Fibroblast of lung (primary cell): ENCODE data around the gene DZIP1L. TPM values are rescaled to one million over a fixed set of nuclear protein-coding genes. Genes with fewer than 3 reads are reported as not detected.
A peak's percentile ranks its signal among the peaks of the same experiment; 100 is the strongest.

Experiments
- DNase-seq, 2 donors: peaks; one replicate each; pipeline versions ENCODE4 v3.0.0 to v3.0.0-alpha.2; 2010; ENCODE audit warnings: low read depth in 2 of 2
- H2AFZ ChIP-seq: 2 replicates; pipeline ENCODE4 v1.5.1; 2012; ENCODE audit warnings: low read length, control low read depth, inconsistent platforms
- H3K27ac ChIP-seq: 2 replicates; pipeline ENCODE4 v1.5.1; 2011; ENCODE audit warnings: low read length, control low read depth; ENCODE audit not compliant: insufficient read depth
- H3K27me3 ChIP-seq: 2 replicates; pipeline ENCODE4 v1.5.1; 2011; ENCODE audit warnings: mild to moderate bottlenecking, low read length; ENCODE audit not compliant: control insufficient read depth, insufficient read depth
- H3K36me3 ChIP-seq: 2 replicates; pipeline ENCODE4 v1.5.1; 2011; ENCODE audit warnings: low read length; ENCODE audit not compliant: control insufficient read depth, insufficient read depth
- H3K4me1 ChIP-seq: 2 replicates; pipeline ENCODE4 v1.5.1; 2011; ENCODE audit warnings: low read length; ENCODE audit not compliant: control insufficient read depth, insufficient read depth; ENCODE audit errors: extremely low read depth
- H3K4me2 ChIP-seq: 2 replicates; pipeline ENCODE4 v1.5.1; 2011; ENCODE audit warnings: low read length, control low read depth; ENCODE audit not compliant: insufficient read depth; ENCODE audit errors: extremely low read depth
- H3K4me3 ChIP-seq, 4 experiments: fragments of 200-600 bp in 1 of 4; sonication (generic) in 1 of 4; replicated peaks in 1 of 4; 2 replicates each; pipeline ENCODE4 v1.5.1; 2011 to 2016; ENCODE audit warnings: low read length in 4 of 4, low read depth in 3 of 4, mild to moderate bottlenecking in 3 of 4, control low read depth in 2 of 4, inconsistent platforms in 1 of 4, mixed read lengths in 1 of 4; ENCODE audit not compliant: insufficient read depth in 1 of 4; ENCODE audit errors: control extremely low read depth in 1 of 4
- H3K79me2 ChIP-seq: 2 replicates; pipeline ENCODE4 v1.5.1; 2012; ENCODE audit warnings: mild to moderate bottlenecking, low read length, inconsistent platforms; ENCODE audit not compliant: control insufficient read depth, insufficient read depth
- H3K9ac ChIP-seq: 2 replicates; pipeline ENCODE4 v1.5.1; 2011; ENCODE audit warnings: mild to moderate bottlenecking, low read length, control low read depth; ENCODE audit not compliant: insufficient read depth
- H3K9me3 ChIP-seq: 2 replicates; pipeline ENCODE4 v1.5.1; 2012; ENCODE audit warnings: low read depth, low read length; ENCODE audit not compliant: control insufficient read depth, insufficient read depth
- H4K20me1 ChIP-seq: 2 replicates; pipeline ENCODE4 v1.5.1; 2011; ENCODE audit warnings: low read length; ENCODE audit not compliant: control insufficient read depth, insufficient read depth; ENCODE audit errors: extremely low read depth
- CTCF ChIP-seq, 2 donors: IDR thresholded peaks in 1 of 2; conservative IDR thresholded peaks in 1 of 2; 1 replicate in 1 of 2; 2 replicates in 1 of 2; pipeline ENCODE4 v1.5.1; 2011 to 2012; ENCODE audit warnings: low read length in 2 of 2, control low read depth in 1 of 2, inconsistent platforms in 1 of 2, low read depth in 1 of 2, mild to moderate bottlenecking in 1 of 2
- EZH2 ChIP-seq: IDR thresholded peaks from 2 replicates; pipeline ENCODE4 v1.5.1; 2012; ENCODE audit warnings: low read length, control low read depth, mild to moderate bottlenecking; ENCODE audit errors: missing control alignments
- polyA plus RNA-seq, 2 donors: library from polyadenylated mRNA; depleted of rRNA in 1 of 2; stranded (reverse) in 1 of 2; unstranded in 1 of 2; fragments of >200 nt; gene quantifications; 2 replicates each; pipeline ENCODE4 v1.2.1, GENCODE V29; 2011 to 2012; ENCODE audit warnings: missing spikeins in 1 of 2
- total RNA-seq: library from RNA; depleted of rRNA; stranded (reverse); fragments of >200 nt; gene quantifications from 2 replicates; pipeline ENCODE4 v1.2.1, GENCODE V29; 2014

The DZIP1L gene
- total and polyA plus RNA-seq, 2 donors (not counting 1 experiment from before 2014, with no cell fraction given) = 8.9 to 22.6 TPM

- DNase-seq = peak; percentile 44 to 70
- H3K4me2 ChIP-seq = no peak overlapping the region
- no peak overlapping the region for H2AFZ ChIP-seq
- peaks cover 4% of the 10 kb centered on the region for H3K4me1 ChIP-seq
- H3K79me2 ChIP-seq = no peaks in the 10 kb centered on the region
- no peaks in the 10 kb centered on the region for H3K27me3 ChIP-seq
- H3K4me3 ChIP-seq = no peak overlapping the region
- TF ChIP-seq EZH2 (no peak), CTCF (conservative IDR thresholded peaks at IDR 0.05 in 1 of 2, IDR thresholded peaks at IDR 0.05 in 1 of 2; ENCODE audit: low read depth in 1 of 2, low read length in 2 of 2) (no peak)
- no peaks in the 10 kb centered on the region for H4K20me1 ChIP-seq
- H3K36me3 ChIP-seq = peaks cover 8% of the 10 kb centered on the region
- no peaks in the 10 kb centered on the region for H3K9me3 ChIP-seq
- H3K27ac ChIP-seq = no peak overlapping the region
- H3K9ac ChIP-seq = no peak overlapping the region
Observed at GRCh38 chr3:138062626-138063025, 52.8 kb downstream of the DZIP1L start.

GRCh38 chr3:138062037-138062436 lies 53.4 kb downstream of the DZIP1L start:
- no peak overlapping the region for H3K4me2 ChIP-seq
- peaks cover 8% of the 10 kb centered on the region for H3K36me3 ChIP-seq
- H3K79me2 ChIP-seq = no peaks in the 10 kb centered on the region
- no peak overlapping the region for H3K4me3 ChIP-seq
- no peak overlapping the region for H3K27ac ChIP-seq
- H4K20me1 ChIP-seq = no peaks in the 10 kb centered on the region
- no peaks in the 10 kb centered on the region for H3K9me3 ChIP-seq
- H3K4me1 ChIP-seq = peaks cover 4% of the 10 kb centered on the region
- TF ChIP-seq EZH2 (no peak), CTCF (conservative IDR thresholded peaks at IDR 0.05 in 1 of 2, IDR thresholded peaks at IDR 0.05 in 1 of 2; ENCODE audit: low read depth in 1 of 2, low read length in 2 of 2) (no peak)
- H3K9ac ChIP-seq = no peak overlapping the region
- no peak overlapping the region for H2AFZ ChIP-seq
- no peaks in the 10 kb centered on the region for H3K27me3 ChIP-seq
- no peak for DNase-seq

GRCh38 chr3:138060792-138061191 lies 54.6 kb downstream of the DZIP1L start:
- Histone ChIP-seq H3K4me3 (no peak overlapping the region), H3K79me2 (no peaks in the 10 kb centered on the region), H3K36me3 (peaks cover 4% of the 10 kb centered on the region), H4K20me1 (no peaks in the 10 kb centered on the region), H3K9me3 (no peaks in the 10 kb centered on the region), H2AFZ (no peak overlapping the region), H3K27me3 (no peaks in the 10 kb centered on the region), H3K4me1 (peaks cover 4% of the 10 kb centered on the region), H3K4me2 (no peak overlapping the region), H3K9ac (no peak overlapping the region), H3K27ac (no peak overlapping the region)
- no peak for DNase-seq
- TF ChIP-seq CTCF (conservative IDR thresholded peaks at IDR 0.05 in 1 of 2, IDR thresholded peaks at IDR 0.05 in 1 of 2; ENCODE audit: low read depth in 1 of 2, low read length in 2 of 2) (no peak), EZH2 (no peak)
